Gastroesophageal sphincter (tissue), 4 donors: ENCODE measurements around the gene FLRT2. TPM values are rescaled to one million over a fixed set of nuclear protein-coding genes. Genes with fewer than 3 reads are reported as not detected.
A peak's percentile ranks its signal among the peaks of the same experiment; 100 is the strongest.

Experiments used
- ATAC-seq: fragments of 150-250 bp; one replicate; pipeline ENCODE4 v1.9.1; 2016; ENCODE audit warnings: mild to moderate bottlenecking, moderate library complexity
- H3K27ac ChIP-seq, 4 donors: fragments of 200-600 bp; sonication (generic) in 3 of 4; 1 replicate in 3 of 4; 2 replicates in 1 of 4; pipeline ENCODE4 v1.5.1; 2016 to 2019
- H3K27me3 ChIP-seq: fragments of 200-600 bp; sonication (generic); one replicate; pipeline ENCODE4 v1.5.1; 2019
- H3K36me3 ChIP-seq, 2 donors: fragments of 200-600 bp; sonication (generic); one replicate each; pipeline ENCODE4 v1.5.1; 2019; ENCODE audit warnings: control low read depth in 1 of 2
- H3K4me1 ChIP-seq, 3 donors: fragments of 200-600 bp; sonication (generic); 1 replicate in 2 of 3; 2 replicates in 1 of 3; pipeline ENCODE4 v1.5.1; 2016 to 2019; ENCODE audit warnings: control low read depth in 2 of 3
- H3K4me3 ChIP-seq, 2 donors: fragments of 200-600 bp; sonication (generic); one replicate each; pipeline ENCODE4 v1.5.1; 2019; ENCODE audit warnings: mild to moderate bottlenecking in 1 of 2, moderate library complexity in 1 of 2
- H3K9me3 ChIP-seq, 3 donors: fragments of 200-600 bp; sonication (generic); one replicate each; pipeline ENCODE4 v1.5.1; 2017 to 2019; ENCODE audit warnings: control low read depth in 2 of 3
- CTCF ChIP-seq, 4 experiments: fragments of 200-600 bp in 2 of 4; fragments of 450-650 bp in 2 of 4; sonication (generic) in 1 of 4; IDR thresholded peaks; one replicate each; pipeline ENCODE4 v1.5.1; 2017 to 2019; ENCODE audit warnings: antibody characterized with exemption in 4 of 4, mild to moderate bottlenecking in 2 of 4, moderate library complexity in 2 of 4
- EP300 ChIP-seq: sonication (generic); formaldehyde crosslinking; IDR thresholded peaks from one replicate; pipeline ENCODE4 v1.6.1; 2017; ENCODE audit warnings: antibody characterized with exemption, mild to moderate bottlenecking
- POLR2A ChIP-seq, 2 donors: fragments of 450-650 bp; IDR thresholded peaks; one replicate each; pipeline ENCODE4 v1.6.1; 2017; ENCODE audit warnings: antibody characterized with exemption in 2 of 2, mild to moderate bottlenecking in 2 of 2, moderate library complexity in 1 of 2
- POLR2AphosphoS5 ChIP-seq: sonication (generic); formaldehyde crosslinking; IDR thresholded peaks from one replicate; pipeline ENCODE4 v1.6.1; 2017; ENCODE audit warnings: antibody characterized with exemption
- WGBS, 2 donors: methylation state at CpG; one replicate each; pipeline ENCODE4 v1.1.5; 2018; ENCODE audit warnings: low coverage in 1 of 2; 5-methylcytosine and 5-hydroxymethylcytosine counted together
- total RNA-seq, 4 donors: library from RNA; depleted of rRNA; stranded (reverse); fragments of >200 nt; gene quantifications; one replicate each; pipeline ENCODE4 v1.1.0, GENCODE V29; 2016

The FLRT2 gene
- 10 to 100 TPM in 3 of 4 donors, 1 to 10 TPM in 1; 9.2 to 30.8 (median 16.4) TPM for total RNA-seq

- H3K4me1 ChIP-seq, result peaks cover 0 to 67% (median 0%) of the 10 kb centered on the region in 3 donors
- H3K27ac ChIP-seq, result peak within 1 kb of the TSS in 3 of 4 donors; percentile 72 to 82 (median 73)
- peak within 1 kb of the TSS; percentile 29 to 65 for H3K4me3 ChIP-seq
- WGBS, 2 donors, result 0% methylated on average over 6 to 17 of the region's 57 CpGs
- ATAC-seq, result no peak
- peaks cover 76% of the 10 kb centered on the region for H3K27me3 ChIP-seq
- TF ChIP-seq POLR2AphosphoS5 (peak; percentile 27), POLR2A (IDR thresholded peaks at IDR 0.05) (no peak), CTCF (IDR thresholded peaks at IDR 0.05) (no peak)
- H3K36me3 ChIP-seq, result no peaks in the 10 kb centered on the region
- H3K9me3 ChIP-seq, result no peaks in the 10 kb centered on the region
These were observed at the start of gene FLRT2 for GRCh38 chr14:85529803-85530574. TSS of gene FLRT2 (plus strand) at chr14:85530144. CDS start at chr14:85621515, 91,371 bp downstream.

GRCh38 chr14:85481471-85481870, 48.5 kb upstream of the FLRT2 start:
- Histone ChIP-seq H3K36me3 (no peaks in the 10 kb centered on the region), H3K9me3 (no peaks in the 10 kb centered on the region), H3K27ac (no peak overlapping the region), H3K27me3 (no peaks in the 10 kb centered on the region), H3K4me1 (no peaks in the 10 kb centered on the region), H3K4me3 (no peak overlapping the region)
- TF ChIP-seq EP300 (no peak), POLR2A (IDR thresholded peaks at IDR 0.05) (no peak), POLR2AphosphoS5 (no peak), CTCF (IDR thresholded peaks at IDR 0.05) (no peak)
- ATAC-seq, result no peak
- WGBS, 2 donors, result 71 to 72% methylated on average over 3 of the region's 3 CpGs

GRCh38 chr14:85482552-85482951, 47.4 kb upstream of the FLRT2 start:
- H3K9me3 ChIP-seq, result no peaks in the 10 kb centered on the region
- ATAC-seq, result no peak
- H3K4me3 ChIP-seq, result no peak overlapping the region
- no peaks in the 10 kb centered on the region for H3K4me1 ChIP-seq
- H3K27ac ChIP-seq, result no peak overlapping the region
- no peak for TF ChIP-seq POLR2AphosphoS5
- H3K36me3 ChIP-seq, result no peaks in the 10 kb centered on the region
- WGBS, 2 donors, result 85 to 92% methylated on average over 4 of the region's 4 CpGs
- H3K27me3 ChIP-seq, result no peaks in the 10 kb centered on the region

GRCh38 chr14:85483037-85483436, 46.9 kb upstream of the FLRT2 start:
- 24 to 63% methylated on average over 2 of the region's 2 CpGs for WGBS, 2 donors
- Histone ChIP-seq H3K4me1 (no peaks in the 10 kb centered on the region), H3K4me3 (no peak overlapping the region), H3K9me3 (no peaks in the 10 kb centered on the region), H3K27me3 (no peaks in the 10 kb centered on the region), H3K27ac (no peak overlapping the region), H3K36me3 (no peaks in the 10 kb centered on the region)
- ATAC-seq, result no peak
- TF ChIP-seq EP300, result no peak
- TF ChIP-seq CTCF (IDR thresholded peaks at IDR 0.05), result no peak
- no peak for TF ChIP-seq POLR2A (IDR thresholded peaks at IDR 0.05)
- no peak for TF ChIP-seq POLR2AphosphoS5

GRCh38 chr14:85483652-85484051, 46.3 kb upstream of the FLRT2 start:
- Histone ChIP-seq H3K4me3 (no peak overlapping the region), H3K36me3 (no peaks in the 10 kb centered on the region), H3K4me1 (no peaks in the 10 kb centered on the region), H3K27me3 (no peaks in the 10 kb centered on the region), H3K9me3 (no peaks in the 10 kb centered on the region), H3K27ac (no peak overlapping the region)
- TF ChIP-seq POLR2A (IDR thresholded peaks at IDR 0.05), result no peak
- no peak for TF ChIP-seq POLR2AphosphoS5
- no peak for TF ChIP-seq EP300
- TF ChIP-seq CTCF (IDR thresholded peaks at IDR 0.05), result no peak
- ATAC-seq, result no peak
